Activated B cell treated with CpG ODN at 0.5 μM for 24 hours (primary cell): ENCODE data around the gene HOXD13. TPM values are rescaled to one million over a fixed set of nuclear protein-coding genes. Genes with fewer than 3 reads are reported as not detected.

Source experiments
- ATAC-seq: fragments of 200-7000 bp; cut with Tn5 transposase; one replicate; pipeline ENCODE4 v1.10.0; 2021; ENCODE audit warnings: low read depth, mild to moderate bottlenecking, moderate library complexity
- CTCF ChIA-PET: fragments of 350-600 bp; sonication (Branson Sonifier 250); formaldehyde crosslinking; loops from one replicate; lab custom pipeline; 2021; ENCODE audit warnings: antibody characterized with exemption; lab: Charles Lee
- POLR2A ChIA-PET: fragments of 350-600 bp; sonication (Branson Sonifier 250); formaldehyde crosslinking; loops from one replicate; lab custom pipeline; 2021; ENCODE audit warnings: antibody characterized with exemption; lab: Charles Lee
- DNase-seq: peaks from one replicate; pipeline ENCODE4 v3.0.0; 2022
- H3K27ac Mint-ChIP-seq: one replicate; pipeline ENCODE4 v1.8.0; 2020; ENCODE audit warnings: mixed read lengths
- H3K27me3 Mint-ChIP-seq: one replicate; pipeline ENCODE4 v1.8.0; 2021; ENCODE audit warnings: mixed read lengths
- H3K36me3 Mint-ChIP-seq: one replicate; pipeline ENCODE4 v1.8.0; 2021; ENCODE audit warnings: low read depth, mixed read lengths
- H3K4me1 Mint-ChIP-seq: one replicate; pipeline ENCODE4 v1.8.0; 2021; ENCODE audit warnings: mixed read lengths
- H3K4me3 Mint-ChIP-seq: one replicate; pipeline ENCODE4 v1.8.0; 2020; ENCODE audit warnings: mild to moderate bottlenecking, mixed read lengths
- H3K9me3 Mint-ChIP-seq: one replicate; pipeline ENCODE4 v1.8.0; 2020; ENCODE audit warnings: mixed read lengths
- CTCF ChIP-seq: fragments of 200-600 bp; IDR thresholded peaks from one replicate; pipeline ENCODE4 v1.8.0; 2022; ENCODE audit warnings: antibody characterized with exemption, mild to moderate bottlenecking
- intact Hi-C: fragments of 100-400 bp; cut with micrococcal nuclease; formaldehyde crosslinking; loops from one replicate; pipeline ENCODE4 v1.15.1; 2024
- total RNA-seq: library from RNA; stranded (reverse); gene quantifications from 2 replicates; pipeline ENCODE4 v1.2.3, GENCODE V29; 2022

Gene HOXD13
- total RNA-seq, 1 donor from 2014 or later = not detected

DNA sequence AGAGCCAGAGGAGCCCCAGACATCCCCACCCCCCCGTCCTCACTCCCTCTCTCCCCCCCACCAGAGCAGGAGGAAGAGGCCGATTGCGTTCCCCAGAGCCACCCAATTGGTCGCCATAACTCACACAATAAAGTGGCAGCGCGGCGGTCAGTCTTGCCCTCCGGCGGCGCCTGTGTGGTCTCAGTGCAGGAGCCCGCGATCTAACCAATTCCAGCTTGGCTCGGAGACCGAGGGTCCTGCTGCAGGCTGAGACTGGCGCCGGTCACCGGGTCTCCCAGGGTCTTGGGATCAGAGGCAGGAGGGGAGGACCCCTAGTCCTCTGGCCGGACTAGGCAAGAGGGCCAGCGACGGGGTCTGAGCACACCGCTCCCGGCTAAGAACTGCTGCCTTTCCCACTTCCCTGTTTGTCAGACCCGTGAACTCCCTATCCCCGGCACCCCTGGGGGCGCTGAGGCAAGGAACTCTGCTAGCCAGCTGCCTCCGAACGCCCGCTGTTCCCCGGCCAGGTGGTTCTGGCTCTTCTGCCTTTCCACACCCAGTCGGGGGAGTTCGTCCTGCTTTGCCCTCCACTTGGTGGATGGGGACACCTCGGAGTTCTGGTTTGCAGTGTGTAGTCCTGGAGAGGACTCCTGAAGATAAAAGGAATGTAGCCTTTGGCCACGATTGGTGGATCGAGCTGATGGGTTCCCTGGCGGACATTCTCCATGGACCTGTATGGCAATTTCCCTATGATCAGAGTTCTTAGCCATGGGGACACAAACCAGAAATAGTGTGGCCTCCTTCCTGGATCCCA, 6.0 kb downstream of the HOXD13 start:
- H3K27ac Mint-ChIP-seq = no peak overlapping the region
- no peaks in the 10 kb centered on the region for H3K36me3 Mint-ChIP-seq
- no peaks in the 10 kb centered on the region for H3K9me3 Mint-ChIP-seq
- POLR2A ChIA-PET = interaction anchor here (0.5 kb wide), 1 partner anchor 14 kb away, joined by 7 read pairs; no protein-coding TSS in a partner anchor
- DNase-seq = no peak
- no peak for TF ChIP-seq CTCF
- peaks cover 17% of the 10 kb centered on the region for H3K4me1 Mint-ChIP-seq
- CTCF ChIA-PET = interaction anchor here (1.1 to 3.6 kb wide), 4 partner anchors 29 to 1399 kb away, joined by 4 to 53 read pairs (median 16); no protein-coding TSS in a partner anchor
- H3K27me3 Mint-ChIP-seq = peaks cover 82% of the 10 kb centered on the region
- intact Hi-C loops = loop anchor here (5.0 to 10.0 kb wide), 2 partner anchors 34 to 1064 kb away; no protein-coding TSS in a partner anchor
- ATAC-seq = no peak
- no peak overlapping the region for H3K4me3 Mint-ChIP-seq

DNA sequence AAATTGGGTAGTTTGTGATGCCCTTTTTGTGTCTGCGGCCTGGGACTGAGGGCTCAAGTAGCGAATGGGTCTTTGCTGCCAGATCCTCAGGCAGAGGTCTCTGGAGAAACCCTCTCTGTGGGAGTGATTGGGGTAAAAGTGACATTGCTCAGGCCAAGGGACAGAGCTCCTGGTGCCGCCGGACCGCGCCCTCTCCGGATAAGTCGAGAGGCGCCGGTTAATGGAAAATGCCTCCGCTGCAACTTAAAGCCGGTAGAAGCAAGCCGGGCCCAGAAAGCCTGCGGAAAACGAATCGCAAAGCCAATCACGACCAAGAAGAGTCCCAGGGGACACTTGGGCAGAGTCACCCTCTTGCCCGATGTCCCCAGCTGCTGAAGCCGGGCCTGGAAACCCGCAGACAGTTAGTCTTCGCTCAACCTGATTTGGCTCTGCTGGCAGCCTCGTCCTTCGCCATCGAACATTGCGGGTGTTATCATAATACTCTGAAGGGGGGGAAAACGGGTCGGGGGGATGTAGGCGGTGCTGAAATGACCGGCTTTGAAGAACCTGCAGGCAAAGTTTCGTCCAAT, 6.7 kb downstream of the HOXD13 start:
- TF ChIP-seq CTCF = no peak
- no peaks in the 10 kb centered on the region for H3K9me3 Mint-ChIP-seq
- DNase-seq = no peak
- ChIA-PET CTCF (interaction anchor here (3.6 kb wide), 1 partner anchor 411 kb away, joined by 53 read pairs; no protein-coding TSS in a partner anchor), POLR2A (no interaction called here)
- intact Hi-C loops = loop anchor here (5.0 to 10.0 kb wide), 2 partner anchors 33 to 1064 kb away; no protein-coding TSS in a partner anchor
- H3K4me1 Mint-ChIP-seq = peaks cover 15% of the 10 kb centered on the region
- peaks cover 81% of the 10 kb centered on the region for H3K27me3 Mint-ChIP-seq
- no peak overlapping the region for H3K27ac Mint-ChIP-seq
- H3K4me3 Mint-ChIP-seq = no peak overlapping the region
- no peak for ATAC-seq
- no peaks in the 10 kb centered on the region for H3K36me3 Mint-ChIP-seq

DNA sequence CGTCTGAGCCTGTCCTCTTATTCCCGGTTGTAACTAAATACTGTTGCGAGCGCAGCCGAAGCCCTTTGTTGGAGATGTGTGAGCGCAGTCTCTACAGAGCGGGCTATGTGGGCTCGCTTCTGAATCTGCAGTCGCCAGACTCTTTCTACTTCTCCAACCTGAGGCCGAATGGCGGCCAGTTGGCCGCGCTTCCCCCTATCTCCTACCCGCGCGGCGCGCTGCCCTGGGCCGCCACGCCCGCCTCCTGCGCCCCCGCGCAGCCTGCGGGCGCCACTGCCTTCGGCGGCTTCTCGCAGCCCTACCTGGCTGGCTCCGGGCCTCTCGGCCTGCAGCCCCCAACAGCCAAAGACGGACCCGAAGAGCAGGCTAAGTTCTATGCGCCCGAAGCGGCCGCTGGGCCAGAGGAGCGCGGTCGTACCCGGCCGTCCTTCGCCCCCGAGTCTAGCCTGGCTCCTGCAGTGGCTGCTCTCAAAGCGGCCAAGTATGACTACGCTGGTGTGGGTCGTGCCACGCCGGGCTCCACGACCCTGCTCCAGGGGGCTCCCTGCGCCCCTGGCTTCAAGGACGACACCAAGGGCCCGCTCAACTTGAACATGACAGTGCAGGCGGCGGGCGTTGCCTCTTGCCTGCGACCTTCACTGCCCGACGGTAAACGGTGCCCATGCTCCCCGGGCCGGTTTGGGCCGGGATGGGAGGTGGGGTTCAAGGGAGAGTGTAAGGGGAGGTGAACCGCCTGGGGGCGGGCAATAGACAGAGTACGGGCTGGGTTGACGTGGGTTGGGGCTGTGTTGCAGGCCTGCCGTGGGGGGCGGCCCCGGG, 7.4 kb downstream of the HOXD13 start, which contains the start of gene HOXD12:
TSS of gene HOXD12 (plus strand) at position 68 of the 819 bp plus-strand sequence. CDS start at position 75, 7 bp downstream.
- intact Hi-C loops = loop anchor here (5.0 to 10.0 kb wide), 2 partner anchors 32 to 1065 kb away; no protein-coding TSS in a partner anchor
- ChIA-PET CTCF (no interaction called here), POLR2A (no interaction called here)
- ATAC-seq = no peak
- Mint-ChIP-seq H3K27ac (no peak within 1 kb of the TSS), H3K36me3 (no peaks in the 10 kb centered on the region), H3K9me3 (no peaks in the 10 kb centered on the region), H3K27me3 (peaks cover 81% of the 10 kb centered on the region), H3K4me1 (peaks cover 16% of the 10 kb centered on the region), H3K4me3 (no peak within 1 kb of the TSS)
- DNase-seq = no peak
- TF ChIP-seq CTCF = no peak

DNA sequence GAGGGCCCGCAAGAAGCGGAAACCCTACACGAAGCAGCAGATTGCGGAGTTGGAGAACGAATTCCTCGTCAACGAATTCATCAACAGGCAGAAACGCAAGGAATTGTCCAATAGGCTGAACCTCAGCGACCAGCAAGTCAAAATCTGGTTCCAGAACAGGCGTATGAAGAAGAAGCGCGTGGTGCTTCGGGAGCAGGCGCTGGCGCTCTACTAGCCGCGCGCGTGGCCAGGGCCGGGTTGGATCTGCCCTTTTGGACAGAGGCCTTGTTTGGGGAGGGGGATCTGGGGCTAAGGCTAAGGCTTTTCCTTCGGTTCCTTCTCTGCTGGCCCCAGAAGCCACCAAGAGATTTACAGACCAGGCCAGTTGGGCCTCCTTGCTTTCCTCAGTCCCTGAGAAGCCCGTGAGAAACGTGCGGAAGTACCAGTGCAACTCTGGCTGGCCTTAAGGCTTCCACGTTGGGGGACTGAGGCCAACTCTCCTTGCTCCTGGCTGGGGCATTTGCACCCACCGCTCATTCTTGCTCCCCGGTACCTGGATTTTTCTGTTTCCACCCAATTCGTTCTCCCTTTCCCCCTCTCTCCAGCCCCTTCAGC, 8.1 kb downstream of the HOXD13 start:
- no peak for TF ChIP-seq CTCF
- Mint-ChIP-seq H3K36me3 (no peaks in the 10 kb centered on the region), H3K4me1 (peaks cover 17% of the 10 kb centered on the region), H3K27ac (no peak overlapping the region), H3K4me3 (no peak overlapping the region), H3K27me3 (peaks cover 81% of the 10 kb centered on the region), H3K9me3 (no peaks in the 10 kb centered on the region)
- DNase-seq (no peak), ATAC-seq (no peak)
- intact Hi-C loops = no loop called here
- ChIA-PET POLR2A (no interaction called here), CTCF (no interaction called here)
